CD4-positive, CD25-positive, alpha-beta regulatory T cell (primary cell): ENCODE results near the gene FUZ. TPM values are rescaled to one million over a fixed set of nuclear protein-coding genes. Genes with fewer than 3 reads are reported as not detected.
A peak's percentile ranks its signal among the peaks of the same experiment; 100 is the strongest.

Source experiments
- ATAC-seq, 2 donors: fragments of 150-1000 bp; cut with Tn5 transposase; one replicate each; pipeline ENCODE4 v1.10.0; 2021; ENCODE audit warnings: low read depth in 2 of 2, moderate number of reproducible peaks in 2 of 2, moderate library complexity in 1 of 2
- DNase-seq, 3 donors: peaks; one replicate each; pipeline versions ENCODE4 v3.0.0 to v3.0.0-alpha.2; 2012 to 2022; ENCODE audit warnings: mixed read lengths in 1 of 3
- H3K27ac ChIP-seq: one replicate; pipeline ENCODE4 v1.7.0; 2013; ENCODE audit warnings: mild to moderate bottlenecking, low read length; ENCODE audit not compliant: insufficient read depth, poor library complexity, severe bottlenecking
- H3K27me3 ChIP-seq: one replicate; pipeline ENCODE4 v1.7.0; 2013; ENCODE audit warnings: low read length; ENCODE audit not compliant: control insufficient read depth, insufficient read depth
- H3K36me3 ChIP-seq: one replicate; pipeline ENCODE4 v1.7.0; 2013; ENCODE audit warnings: mild to moderate bottlenecking, low read length, moderate library complexity; ENCODE audit not compliant: control insufficient read depth, insufficient read depth
- H3K4me1 ChIP-seq: 2 replicates; pipeline ENCODE4 v1.7.0; 2013; ENCODE audit warnings: mild to moderate bottlenecking, low read length; ENCODE audit not compliant: insufficient read depth, control insufficient read depth, poor library complexity, severe bottlenecking
- H3K4me3 ChIP-seq: one replicate; pipeline ENCODE4 v1.7.0; 2013; ENCODE audit warnings: low read depth, mild to moderate bottlenecking, low read length, moderate library complexity
- H3K9me3 ChIP-seq, 2 experiments: 1 replicate in 1 of 2; 2 replicates in 1 of 2; pipeline ENCODE4 v1.7.0; 2013; ENCODE audit warnings: low read length in 2 of 2, mild to moderate bottlenecking in 1 of 2, moderate library complexity in 1 of 2; ENCODE audit not compliant: control insufficient read depth in 2 of 2
- H3K27ac Mint-ChIP-seq, 3 donors: one replicate each; pipeline ENCODE4 v1.8.0; 2020 to 2022; ENCODE audit warnings: mild to moderate bottlenecking in 3 of 3, mixed read lengths in 3 of 3, moderate library complexity in 2 of 3
- H3K27me3 Mint-ChIP-seq: one replicate; pipeline ENCODE4 v1.8.0; 2022; ENCODE audit warnings: mild to moderate bottlenecking, mixed read lengths
- H3K36me3 Mint-ChIP-seq: one replicate; pipeline ENCODE4 v1.8.0; 2020; ENCODE audit warnings: mixed read lengths
- H3K4me1 Mint-ChIP-seq, 4 donors: one replicate each; pipeline ENCODE4 v1.8.0; 2020 to 2022; ENCODE audit warnings: mixed read lengths in 4 of 4, mild to moderate bottlenecking in 1 of 4
- H3K4me3 Mint-ChIP-seq, 4 donors: one replicate each; pipeline ENCODE4 v1.8.0; 2020 to 2022; ENCODE audit warnings: mild to moderate bottlenecking in 4 of 4, mixed read lengths in 4 of 4, moderate library complexity in 3 of 4
- H3K9me3 Mint-ChIP-seq, 7 donors: one replicate each; pipeline ENCODE4 v1.8.0; 2020 to 2022; ENCODE audit warnings: mixed read lengths in 7 of 7, mild to moderate bottlenecking in 3 of 7, moderate library complexity in 2 of 7
- polyA plus RNA-seq, 4 donors: library from polyadenylated mRNA; unstranded; fragments of 300-500 nt; fragmentation: Illumina TruSeq; gene quantifications; one replicate each; pipeline ENCODE4 v1.2.3, GENCODE V29; 2021
- total RNA-seq: library from RNA; stranded (reverse); gene quantifications from one replicate; pipeline ENCODE4 v1.2.3, GENCODE V29; 2022

Gene FUZ
- total and polyA plus RNA-seq, 5 donors from 2014 or later = 4.0 to 15.8 (median 5.7) TPM

DNA sequence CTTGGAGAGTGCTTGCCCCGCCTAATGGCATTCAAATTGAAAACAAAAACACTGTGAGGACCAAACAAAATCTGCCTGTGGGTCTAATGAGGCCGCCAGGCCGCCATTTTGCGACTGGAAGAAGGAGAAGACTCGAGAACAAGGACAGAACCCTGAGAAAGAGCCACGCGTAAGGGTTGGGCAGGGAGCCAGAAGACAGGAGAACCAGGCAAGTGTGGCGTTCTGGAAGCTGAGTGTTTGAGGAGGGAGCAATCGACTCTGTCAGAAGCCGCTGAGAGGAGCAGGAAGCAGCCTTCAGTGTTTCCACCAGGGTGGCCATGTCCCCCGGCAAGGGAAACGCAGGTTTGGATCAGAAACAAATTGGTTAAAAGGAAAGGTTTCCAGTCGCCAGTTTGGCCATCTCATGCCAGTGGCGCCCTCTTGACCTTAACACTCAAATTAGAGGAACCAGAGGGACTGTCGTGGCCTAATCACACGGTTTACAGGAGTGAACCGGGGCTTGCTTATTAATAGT lies 27.7 kb upstream of the FUZ start:
- no peaks in the 10 kb centered on the region for H3K9me3 Mint-ChIP-seq
- H3K27ac Mint-ChIP-seq = no peak overlapping the region
- H3K4me3 ChIP-seq = no peak overlapping the region
- H3K27me3 Mint-ChIP-seq = no peaks in the 10 kb centered on the region
- H3K36me3 ChIP-seq = peaks cover 27% of the 10 kb centered on the region
- H3K4me3 Mint-ChIP-seq = peak overlapping the region in 1 of 4 donors; percentile 52
- H3K36me3 Mint-ChIP-seq = peaks cover 7% of the 10 kb centered on the region
- no peaks in the 10 kb centered on the region for H3K27me3 ChIP-seq
- H3K4me1 ChIP-seq = no peaks in the 10 kb centered on the region
- ATAC-seq (no peak), DNase-seq (no peak)
- H3K9me3 ChIP-seq = no peaks in the 10 kb centered on the region
- H3K4me1 Mint-ChIP-seq = no peaks in the 10 kb centered on the region
- H3K27ac ChIP-seq = no peak overlapping the region

- no peak overlapping the region for H3K27ac ChIP-seq
- no peak for ATAC-seq
- H3K9me3 Mint-ChIP-seq = no peaks in the 10 kb centered on the region
- H3K36me3 Mint-ChIP-seq = peaks cover 7% of the 10 kb centered on the region
- no peak overlapping the region for H3K4me3 ChIP-seq
- H3K27me3 Mint-ChIP-seq = no peaks in the 10 kb centered on the region
- H3K4me3 Mint-ChIP-seq = no peak overlapping the region
- DNase-seq = no peak
- H3K4me1 ChIP-seq = no peaks in the 10 kb centered on the region
- no peak overlapping the region for H3K27ac Mint-ChIP-seq
- peaks cover 30% of the 10 kb centered on the region for H3K36me3 ChIP-seq
- H3K27me3 ChIP-seq = no peaks in the 10 kb centered on the region
- no peaks in the 10 kb centered on the region for H3K9me3 ChIP-seq
- H3K4me1 Mint-ChIP-seq = no peaks in the 10 kb centered on the region
Measured at GRCh38 chr19:49840321-49840720, 27.2 kb upstream of the FUZ start.

GRCh38 chr19:49839713-49840112 lies 26.6 kb upstream of the FUZ start:
- Histone ChIP-seq H3K27ac (no peak overlapping the region), H3K4me3 (no peak overlapping the region), H3K9me3 (no peaks in the 10 kb centered on the region), H3K36me3 (peaks cover 36% of the 10 kb centered on the region), H3K27me3 (no peaks in the 10 kb centered on the region), H3K4me1 (no peaks in the 10 kb centered on the region)
- Mint-ChIP-seq H3K27me3 (no peaks in the 10 kb centered on the region), H3K4me1 (no peaks in the 10 kb centered on the region), H3K27ac (no peak overlapping the region), H3K4me3 (no peak overlapping the region), H3K9me3 (no peaks in the 10 kb centered on the region), H3K36me3 (peaks cover 9% of the 10 kb centered on the region)
- no peak for ATAC-seq
- DNase-seq = no peak

DNA sequence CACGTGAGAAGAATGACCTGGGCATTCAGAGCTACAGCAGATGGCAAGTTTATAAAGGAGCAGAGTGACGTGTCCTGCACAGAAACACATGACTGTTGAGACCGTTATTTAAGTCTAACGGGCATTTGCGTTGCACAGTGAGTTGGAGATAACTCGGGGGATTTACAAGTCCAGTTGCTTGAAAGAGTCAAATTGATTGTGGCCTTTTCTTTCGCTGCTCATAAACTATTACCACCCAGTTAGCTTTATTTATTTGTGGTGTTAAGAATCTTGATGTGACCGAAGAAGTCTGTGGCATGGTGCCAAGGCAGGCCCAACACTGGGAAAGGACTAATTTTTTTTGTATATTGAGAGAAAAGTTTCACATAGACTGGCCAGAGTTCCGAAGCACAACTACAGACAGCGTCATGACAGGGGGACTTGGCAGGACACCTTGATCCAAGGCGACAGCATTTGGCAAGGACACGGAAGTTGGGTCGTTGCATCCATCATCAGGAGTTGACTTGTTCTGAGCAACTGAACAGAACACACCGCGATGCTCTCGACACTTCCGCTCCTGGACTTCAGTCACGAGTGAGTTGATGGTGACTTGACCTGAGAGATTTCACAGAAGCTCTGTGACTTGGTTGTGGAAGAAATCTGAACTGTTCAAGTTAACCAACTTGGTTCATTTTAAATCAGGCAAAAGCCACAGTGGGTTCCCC lies 25.9 kb upstream of the FUZ start:
- H3K4me3 Mint-ChIP-seq = no peak overlapping the region
- Histone ChIP-seq H3K4me1 (no peaks in the 10 kb centered on the region), H3K9me3 (no peaks in the 10 kb centered on the region), H3K27ac (no peak overlapping the region), H3K36me3 (peaks cover 43% of the 10 kb centered on the region), H3K27me3 (no peaks in the 10 kb centered on the region), H3K4me3 (no peak overlapping the region)
- no peaks in the 10 kb centered on the region for H3K27me3 Mint-ChIP-seq
- H3K4me1 Mint-ChIP-seq = no peaks in the 10 kb centered on the region
- peaks cover 12% of the 10 kb centered on the region for H3K36me3 Mint-ChIP-seq
- ATAC-seq = no peak
- no peak for DNase-seq
- H3K27ac Mint-ChIP-seq = no peak overlapping the region
- no peaks in the 10 kb centered on the region for H3K9me3 Mint-ChIP-seq

- Mint-ChIP-seq H3K9me3 (no peaks in the 10 kb centered on the region), H3K4me3 (no peak overlapping the region), H3K27me3 (no peaks in the 10 kb centered on the region), H3K27ac (peak overlapping the region in 1 of 3 donors; percentile 50), H3K4me1 (peaks cover 0 to 1% (median 0%) of the 10 kb centered on the region in 4 donors), H3K36me3 (peaks cover 24% of the 10 kb centered on the region)
- Histone ChIP-seq H3K36me3 (peaks cover 56% of the 10 kb centered on the region), H3K4me1 (no peaks in the 10 kb centered on the region), H3K9me3 (no peaks in the 10 kb centered on the region), H3K4me3 (no peak overlapping the region), H3K27ac (no peak overlapping the region), H3K27me3 (no peaks in the 10 kb centered on the region)
- no peak for ATAC-seq
- DNase-seq = no peak
Measured at GRCh38 chr19:49837425-49837824, 24.3 kb upstream of the FUZ start.

GRCh38 chr19:49837009-49837310 lies 23.9 kb upstream of the FUZ start:
- no peak overlapping the region for H3K27ac Mint-ChIP-seq
- no peak overlapping the region for H3K4me3 Mint-ChIP-seq
- no peak for ATAC-seq

GRCh38 chr19:49836176-49837008 lies 23.3 kb upstream of the FUZ start:
- Histone ChIP-seq H3K27me3 (no peaks in the 10 kb centered on the region), H3K27ac (no peak overlapping the region), H3K9me3 (no peaks in the 10 kb centered on the region), H3K36me3 (peaks cover 64% of the 10 kb centered on the region), H3K4me1 (no peaks in the 10 kb centered on the region), H3K4me3 (no peak overlapping the region)
- peaks cover 30% of the 10 kb centered on the region for H3K36me3 Mint-ChIP-seq
- H3K4me3 Mint-ChIP-seq = no peak overlapping the region
- H3K9me3 Mint-ChIP-seq = no peaks in the 10 kb centered on the region
- no peak for DNase-seq
- no peak for ATAC-seq
- peaks cover 0 to 3% (median 0%) of the 10 kb centered on the region in 4 donors for H3K4me1 Mint-ChIP-seq
- H3K27ac Mint-ChIP-seq = no peak overlapping the region
- H3K27me3 Mint-ChIP-seq = no peaks in the 10 kb centered on the region

More at GRCh38 chr19:49837009-49837310, 23.9 kb upstream of the FUZ start:
- no peaks in the 10 kb centered on the region for H3K27me3 ChIP-seq
- H3K4me1 Mint-ChIP-seq = peaks cover 0 to 3% (median 0%) of the 10 kb centered on the region in 4 donors
- no peak overlapping the region for H3K27ac ChIP-seq
- H3K36me3 ChIP-seq = peaks cover 61% of the 10 kb centered on the region
- H3K36me3 Mint-ChIP-seq = peaks cover 27% of the 10 kb centered on the region
- H3K9me3 ChIP-seq = no peaks in the 10 kb centered on the region
- no peaks in the 10 kb centered on the region for H3K4me1 ChIP-seq
- no peak for DNase-seq
- H3K27me3 Mint-ChIP-seq = no peaks in the 10 kb centered on the region
- no peak overlapping the region for H3K4me3 ChIP-seq
- no peaks in the 10 kb centered on the region for H3K9me3 Mint-ChIP-seq
